Femur (tissue), 1 donor: ENCODE data around the gene ZSWIM6.

Source experiments
- DNase-seq: peaks from one replicate; pipeline ENCODE4 v3.0.0-alpha.2; 2017

The ZSWIM6 gene

GRCh38 chr5:61331407-61332357 is at the start of gene ZSWIM6:
Gene ZSWIM6, plus strand, starts transcription at chr5:61332258. Its CDS starts 15 bp downstream, at chr5:61332273.
- DNase-seq, result peak; percentile 99

GRCh38 chr5:61283471-61283870 is 48.6 kb upstream of the ZSWIM6 start:
- no peak for DNase-seq

GRCh38 chr5:61285531-61285930 is 46.5 kb upstream of the ZSWIM6 start:
- DNase-seq, result no peak

GRCh38 chr5:61286446-61287132 is 45.5 kb upstream of the ZSWIM6 start:
- DNase-seq, result no peak

- no peak for DNase-seq
These were observed 44.6 kb upstream of the ZSWIM6 start for GRCh38 chr5:61287474-61287873.

- DNase-seq, result no peak
These were observed 42.8 kb upstream of the ZSWIM6 start for GRCh38 chr5:61289241-61289640.

GRCh38 chr5:61289669-61290306 is 42.3 kb upstream of the ZSWIM6 start:
- no peak for DNase-seq

- DNase-seq, result peak; percentile 49
These were observed 41.3 kb upstream of the ZSWIM6 start for GRCh38 chr5:61290791-61291210.

GRCh38 chr5:61292062-61292657 is 39.9 kb upstream of the ZSWIM6 start:
- DNase-seq, result no peak

GRCh38 chr5:61293071-61293470 is 39.0 kb upstream of the ZSWIM6 start:
- no peak for DNase-seq

- no peak for DNase-seq
These were observed 38.2 kb upstream of the ZSWIM6 start for GRCh38 chr5:61293873-61294272.

- no peak for DNase-seq
These were observed 36.7 kb upstream of the ZSWIM6 start for GRCh38 chr5:61295365-61295764.

GRCh38 chr5:61298066-61298465 is 34.0 kb upstream of the ZSWIM6 start:
- DNase-seq, result no peak

GRCh38 chr5:61298580-61298979 is 33.5 kb upstream of the ZSWIM6 start:
- no peak for DNase-seq

GRCh38 chr5:61299261-61299681 is 32.8 kb upstream of the ZSWIM6 start:
- DNase-seq, result no peak

GRCh38 chr5:61301341-61302199 is 30.5 kb upstream of the ZSWIM6 start:
- DNase-seq, result peak; percentile 83

GRCh38 chr5:61302200-61302563 is 29.9 kb upstream of the ZSWIM6 start:
- no peak for DNase-seq

GRCh38 chr5:61303346-61303745 is 28.7 kb upstream of the ZSWIM6 start:
- DNase-seq, result no peak

GRCh38 chr5:61304590-61305381 is 27.3 kb upstream of the ZSWIM6 start:
- DNase-seq, result no peak

GRCh38 chr5:61306531-61307131 is 25.4 kb upstream of the ZSWIM6 start:
- no peak for DNase-seq

- DNase-seq, result no peak
These were observed 24.9 kb upstream of the ZSWIM6 start for GRCh38 chr5:61307191-61307590.
